Astrocyte (in vitro differentiated cells and primary cell): ENCODE measurements around the gene JMJD8. TPM values are rescaled to one million over a fixed set of nuclear protein-coding genes. Genes with fewer than 3 reads are reported as not detected.

Source experiments
- DNase-seq: peaks from one replicate; pipeline ENCODE4 v3.0.0-alpha.2; 2010; ENCODE audit warnings: low read depth
- FAIRE-seq: peaks from 2 replicates; lab custom pipeline; 2011; peaks lifted over from hg19 to GRCh38; lab: Jason Lieb, UNC
- H2AFZ ChIP-seq: 2 replicates; pipeline ENCODE4 v1.6.0; 2012; ENCODE audit warnings: low read depth, low read length, inconsistent platforms
- H3K27ac ChIP-seq: 2 replicates; pipeline ENCODE4 v1.5.1; 2011; ENCODE audit warnings: low read depth, low read length, inconsistent platforms
- H3K27me3 ChIP-seq: 2 replicates; pipeline ENCODE4 v1.6.0; 2011; ENCODE audit warnings: low read length, inconsistent platforms; ENCODE audit not compliant: insufficient read depth
- H3K36me3 ChIP-seq: 2 replicates; pipeline ENCODE4 v1.5.1; 2011; ENCODE audit warnings: low read length, inconsistent platforms; ENCODE audit not compliant: insufficient read depth
- H3K4me1 ChIP-seq: 2 replicates; pipeline ENCODE4 v1.5.1; 2011; ENCODE audit warnings: low read length, inconsistent platforms; ENCODE audit not compliant: insufficient read depth
- H3K4me2 ChIP-seq: 2 replicates; pipeline ENCODE4 v1.6.0; 2012; ENCODE audit warnings: low read length, inconsistent platforms
- H3K4me3 ChIP-seq: 2 replicates; pipeline ENCODE4 v1.5.1; 2011; ENCODE audit warnings: low read depth, mild to moderate bottlenecking, low read length, inconsistent platforms; ENCODE audit not compliant: insufficient read depth
- H3K79me2 ChIP-seq: 2 replicates; pipeline ENCODE4 v1.6.0; 2012; ENCODE audit warnings: mild to moderate bottlenecking, low read length, inconsistent platforms; ENCODE audit not compliant: insufficient read depth
- H3K9ac ChIP-seq: 2 replicates; pipeline ENCODE4 v1.6.0; 2012; ENCODE audit warnings: mild to moderate bottlenecking, low read length, inconsistent platforms
- H3K9me3 ChIP-seq: 2 replicates; pipeline ENCODE4 v1.5.1; 2012; ENCODE audit warnings: low read depth, mild to moderate bottlenecking, low read length, inconsistent platforms; ENCODE audit not compliant: insufficient read depth
- H4K20me1 ChIP-seq: 2 replicates; pipeline ENCODE4 v1.6.0; 2012; ENCODE audit warnings: low read length, inconsistent platforms; ENCODE audit not compliant: insufficient read depth
- H3K27ac Mint-ChIP-seq: one replicate; pipeline ENCODE4 v1.8.0; 2021; ENCODE audit warnings: mild to moderate bottlenecking, mixed read lengths; ENCODE audit not compliant: unreplicated experiment
- H3K27me3 Mint-ChIP-seq: one replicate; pipeline ENCODE4 v1.8.0; 2021; ENCODE audit warnings: low read depth, mixed read lengths; ENCODE audit not compliant: unreplicated experiment
- H3K36me3 Mint-ChIP-seq: one replicate; pipeline ENCODE4 v1.8.0; 2021; ENCODE audit warnings: low read depth, mixed read lengths; ENCODE audit not compliant: unreplicated experiment
- H3K4me1 Mint-ChIP-seq: one replicate; pipeline ENCODE4 v1.8.0; 2021; ENCODE audit warnings: low read depth, mixed read lengths; ENCODE audit not compliant: unreplicated experiment
- H3K4me3 Mint-ChIP-seq: one replicate; pipeline ENCODE4 v1.8.0; 2021; ENCODE audit warnings: mild to moderate bottlenecking, moderate library complexity, mixed read lengths; ENCODE audit not compliant: unreplicated experiment
- H3K9me3 Mint-ChIP-seq: one replicate; pipeline ENCODE4 v1.8.0; 2021; ENCODE audit warnings: mild to moderate bottlenecking, mixed read lengths; ENCODE audit not compliant: unreplicated experiment
- EZH2 ChIP-seq: IDR thresholded peaks from 2 replicates; pipeline ENCODE4 v1.6.1; 2012; ENCODE audit warnings: mild to moderate bottlenecking, low read length, inconsistent platforms; ENCODE audit not compliant: insufficient read depth
- total RNA-seq: library from RNA; stranded (reverse); gene quantifications from 2 replicates; pipeline ENCODE4 v1.2.1, GENCODE V29; 2021
- TF ChIP-seq, protein P1 (sequence below): IDR thresholded peaks from 2 replicates; pipeline ENCODE4 v1.5.1; 2011; ENCODE audit warnings: low read depth, mild to moderate bottlenecking, inconsistent platforms, low read length, moderate library complexity; ENCODE audit not compliant: insufficient read depth

JMJD8 gene
- total RNA-seq, 1 donor from 2014 or later, result 26.8 TPM

DNA sequence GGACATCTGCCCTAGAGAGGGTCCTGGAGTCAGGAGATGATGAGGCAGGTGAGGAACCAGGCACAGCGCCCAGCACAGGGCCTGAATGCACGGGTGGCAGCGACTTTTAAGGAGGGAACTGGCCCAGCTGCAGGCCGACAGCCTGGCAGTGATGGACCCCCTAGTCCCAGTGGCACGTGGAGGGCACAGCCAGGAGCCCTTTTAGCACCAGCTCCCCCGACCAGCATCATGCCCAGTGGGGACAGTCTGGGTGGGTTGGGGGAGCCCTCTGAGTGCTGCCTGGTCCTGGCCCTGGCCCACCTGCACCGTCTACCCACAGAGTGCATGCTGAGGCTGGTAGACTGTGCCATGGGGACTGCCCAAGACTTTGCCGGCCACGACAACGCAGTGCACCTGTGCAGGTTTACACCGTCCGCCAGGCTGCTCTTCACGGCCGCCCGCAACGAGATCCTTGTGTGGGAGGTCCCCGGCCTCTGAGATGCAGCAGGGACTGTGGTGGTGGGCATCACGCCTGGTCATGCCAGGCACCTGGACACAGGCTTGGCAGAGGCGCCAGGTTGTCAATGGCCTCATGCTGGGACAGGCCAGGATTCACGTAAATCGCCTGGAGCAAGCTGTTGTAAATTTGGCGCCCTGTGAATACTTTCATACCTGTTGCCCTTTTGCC is 16.9 kb downstream of the JMJD8 start:
- Histone ChIP-seq H3K9ac (peak overlapping the region; percentile 94), H3K27me3 (no peaks in the 10 kb centered on the region), H3K4me3 (peak overlapping the region; percentile 80), H4K20me1 (peaks cover 24% of the 10 kb centered on the region), H3K27ac (no peak overlapping the region), H3K36me3 (no peaks in the 10 kb centered on the region), H3K4me1 (peaks cover 5% of the 10 kb centered on the region), H3K79me2 (peaks cover 35% of the 10 kb centered on the region), H3K9me3 (no peaks in the 10 kb centered on the region), H3K4me2 (peak overlapping the region; percentile 85), H2AFZ (peak overlapping the region; percentile 51)
- no peaks in the 10 kb centered on the region for H3K9me3 Mint-ChIP-seq
- TF ChIP-seq EZH2, result no peak
- TF ChIP-seq, protein P1, sequence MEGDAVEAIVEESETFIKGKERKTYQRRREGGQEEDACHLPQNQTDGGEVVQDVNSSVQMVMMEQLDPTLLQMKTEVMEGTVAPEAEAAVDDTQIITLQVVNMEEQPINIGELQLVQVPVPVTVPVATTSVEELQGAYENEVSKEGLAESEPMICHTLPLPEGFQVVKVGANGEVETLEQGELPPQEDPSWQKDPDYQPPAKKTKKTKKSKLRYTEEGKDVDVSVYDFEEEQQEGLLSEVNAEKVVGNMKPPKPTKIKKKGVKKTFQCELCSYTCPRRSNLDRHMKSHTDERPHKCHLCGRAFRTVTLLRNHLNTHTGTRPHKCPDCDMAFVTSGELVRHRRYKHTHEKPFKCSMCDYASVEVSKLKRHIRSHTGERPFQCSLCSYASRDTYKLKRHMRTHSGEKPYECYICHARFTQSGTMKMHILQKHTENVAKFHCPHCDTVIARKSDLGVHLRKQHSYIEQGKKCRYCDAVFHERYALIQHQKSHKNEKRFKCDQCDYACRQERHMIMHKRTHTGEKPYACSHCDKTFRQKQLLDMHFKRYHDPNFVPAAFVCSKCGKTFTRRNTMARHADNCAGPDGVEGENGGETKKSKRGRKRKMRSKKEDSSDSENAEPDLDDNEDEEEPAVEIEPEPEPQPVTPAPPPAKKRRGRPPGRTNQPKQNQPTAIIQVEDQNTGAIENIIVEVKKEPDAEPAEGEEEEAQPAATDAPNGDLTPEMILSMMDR, result no peak
- H3K4me1 Mint-ChIP-seq, result no peaks in the 10 kb centered on the region
- H3K27ac Mint-ChIP-seq, result no peak overlapping the region
- no peak for DNase-seq
- H3K4me3 Mint-ChIP-seq, result peak overlapping the region; percentile 54
- no peaks in the 10 kb centered on the region for H3K27me3 Mint-ChIP-seq
- no peak for FAIRE-seq
- H3K36me3 Mint-ChIP-seq, result peaks cover 2% of the 10 kb centered on the region

DNA sequence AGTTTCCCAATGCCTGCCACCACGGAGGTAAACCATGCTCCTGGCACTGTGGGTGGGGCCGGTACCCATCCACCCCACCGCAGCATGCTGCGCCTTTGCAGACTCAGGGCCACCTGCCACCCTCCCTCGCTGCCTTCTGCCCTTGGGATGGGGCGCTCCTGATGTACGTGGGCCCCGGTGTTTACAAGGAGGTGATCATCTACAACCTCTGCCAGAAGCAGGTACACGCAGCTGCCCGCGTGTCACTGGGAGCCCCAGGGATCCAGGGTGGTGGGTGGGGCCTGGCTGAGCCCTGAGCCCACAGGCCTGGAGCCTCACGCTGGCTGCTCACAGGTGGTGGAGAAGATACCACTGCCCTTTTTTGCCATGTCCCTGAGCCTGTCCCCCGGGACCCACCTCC is 17.6 kb downstream of the JMJD8 start:
- Mint-ChIP-seq H3K27me3 (no peaks in the 10 kb centered on the region), H3K9me3 (no peaks in the 10 kb centered on the region)
- H3K36me3 ChIP-seq, result no peaks in the 10 kb centered on the region

DNA sequence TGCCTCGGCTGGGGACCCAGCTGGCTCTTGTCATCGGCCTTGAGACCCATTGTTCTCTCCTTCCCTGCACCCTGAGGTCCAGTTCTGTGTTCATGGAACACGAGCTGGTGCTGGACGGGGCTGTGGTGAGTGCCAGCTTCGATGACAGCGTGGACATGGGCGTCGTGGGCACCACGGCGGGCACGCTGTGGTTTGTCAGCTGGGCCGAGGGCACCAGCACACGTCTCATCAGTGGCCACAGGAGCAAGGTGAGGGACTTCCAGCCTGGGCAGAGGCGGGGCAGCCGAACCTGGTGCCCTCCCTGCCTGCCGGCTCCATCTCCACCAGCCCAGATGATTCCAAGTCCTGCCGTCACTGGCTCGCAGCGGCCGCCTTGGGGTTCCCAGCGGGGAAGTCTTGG is 21.5 kb downstream of the JMJD8 start:
- Histone ChIP-seq H3K9ac (no peak overlapping the region), H4K20me1 (no peaks in the 10 kb centered on the region), H3K79me2 (no peaks in the 10 kb centered on the region), H3K27ac (no peak overlapping the region), H3K4me3 (no peak overlapping the region), H3K27me3 (no peaks in the 10 kb centered on the region), H2AFZ (no peak overlapping the region), H3K4me2 (no peak overlapping the region), H3K36me3 (no peaks in the 10 kb centered on the region), H3K9me3 (no peaks in the 10 kb centered on the region), H3K4me1 (no peaks in the 10 kb centered on the region)
- DNase-seq, result no peak
- Mint-ChIP-seq H3K4me1 (no peaks in the 10 kb centered on the region), H3K4me3 (no peak overlapping the region), H3K27me3 (no peaks in the 10 kb centered on the region), H3K36me3 (peaks cover 2% of the 10 kb centered on the region), H3K9me3 (no peaks in the 10 kb centered on the region), H3K27ac (no peak overlapping the region)
- TF ChIP-seq, protein P1, result no peak
- TF ChIP-seq EZH2, result no peak
- no peak for FAIRE-seq

More for the DNA sequence above, 17.6 kb downstream of the JMJD8 start:
- Histone ChIP-seq H3K4me3 (no peak overlapping the region), H3K4me2 (no peak overlapping the region), H3K79me2 (peaks cover 35% of the 10 kb centered on the region), H3K4me1 (peaks cover 5% of the 10 kb centered on the region), H2AFZ (no peak overlapping the region), H3K9ac (no peak overlapping the region), H3K27me3 (no peaks in the 10 kb centered on the region), H4K20me1 (peaks cover 22% of the 10 kb centered on the region), H3K9me3 (no peaks in the 10 kb centered on the region), H3K27ac (no peak overlapping the region)
- Mint-ChIP-seq H3K36me3 (peaks cover 2% of the 10 kb centered on the region), H3K4me3 (no peak overlapping the region), H3K27ac (no peak overlapping the region), H3K4me1 (no peaks in the 10 kb centered on the region)
- TF ChIP-seq, protein P1, result no peak
- DNase-seq, result no peak
- FAIRE-seq, result no peak
